Measurements from ENCODE around the gene PNPT1. TPM values are rescaled to one million over a fixed set of nuclear protein-coding genes. Genes with fewer than 3 reads are reported as not detected.

Gene PNPT1
- total and polyA plus RNA-seq, 7 donors = 16.0 to 34.7 (median 26.5) TPM

GRCh38 chr2:55668956-55669355 is 24.7 kb downstream of the PNPT1 start:
- no peak for DNase-seq
- Histone ChIP-seq H3K27me3 (ENCODE audit: insufficient read depth in 3 of 3, low read length in 2 of 3) (no peaks in the 10 kb centered on the region), H3K9me3 (no peaks in the 10 kb centered on the region), H3K4me3 (no peak overlapping the region), H3K36me3 (ENCODE audit: insufficient read depth in 1 of 2, low read depth in 1 of 2) (peaks cover 0 to 90% of the 10 kb centered on the region in 2 donors), H3K27ac (no peak overlapping the region), H3K4me1 (no peaks in the 10 kb centered on the region)
- ATAC-seq = no peak
- intact Hi-C loops (cut with DNase I) = no loop called here
- TF ChIP-seq CTCF (IDR thresholded peaks at IDR 0.05) = no peak

GRCh38 chr2:55653255-55653654 is 40.4 kb downstream of the PNPT1 start:
- WGBS, 3 donors = 92 to 100% (median 94%) methylated on average over 2 of the region's 2 CpGs
- no peak for DNase-seq
- H3K27me3 ChIP-seq (ENCODE audit: insufficient read depth in 3 of 3, low read length in 2 of 3) = no peaks in the 10 kb centered on the region
- H3K9me3 ChIP-seq = no peaks in the 10 kb centered on the region
- no peaks in the 10 kb centered on the region for H3K4me1 ChIP-seq
- ATAC-seq = no peak
- TF ChIP-seq CTCF (IDR thresholded peaks at IDR 0.05) = no peak
- H3K36me3 ChIP-seq (ENCODE audit: insufficient read depth in 1 of 2, low read depth in 1 of 2) = peaks cover 0 to 73% of the 10 kb centered on the region in 2 donors
- H3K4me3 ChIP-seq = no peak overlapping the region
- H3K27ac ChIP-seq = no peak overlapping the region
- intact Hi-C loops (cut with DNase I) = no loop called here

- ATAC-seq (no peak), DNase-seq (no peak)
- Histone ChIP-seq H3K4me3 (no peak overlapping the region), H3K4me1 (no peaks in the 10 kb centered on the region), H3K36me3 (ENCODE audit: insufficient read depth in 1 of 2, low read depth in 1 of 2) (peaks cover 0 to 78% of the 10 kb centered on the region in 2 donors), H3K27ac (no peak overlapping the region), H3K27me3 (ENCODE audit: insufficient read depth in 3 of 3, low read length in 2 of 3) (no peaks in the 10 kb centered on the region), H3K9me3 (no peaks in the 10 kb centered on the region)
- 93 to 100% (median 94%) methylated on average over 1 of the region's 1 CpG for WGBS, 3 donors
- TF ChIP-seq CTCF (IDR thresholded peaks at IDR 0.05) = no peak
- intact Hi-C loops (cut with DNase I) = no loop called here
Measured at GRCh38 chr2:55649211-55649610, 44.4 kb downstream of the PNPT1 start.

- no peak for ATAC-seq
- Histone ChIP-seq H3K36me3 (ENCODE audit: insufficient read depth in 1 of 2, low read depth in 1 of 2) (peaks cover 0 to 90% of the 10 kb centered on the region in 2 donors), H3K4me1 (no peaks in the 10 kb centered on the region), H3K27me3 (ENCODE audit: insufficient read depth in 3 of 3, low read length in 2 of 3) (no peaks in the 10 kb centered on the region), H3K4me3 (no peak overlapping the region), H3K9me3 (no peaks in the 10 kb centered on the region), H3K27ac (no peak overlapping the region)
- intact Hi-C loops (cut with DNase I) = no loop called here
- no peak for TF ChIP-seq CTCF (IDR thresholded peaks at IDR 0.05)
- WGBS, 3 donors = 91 to 97% (median 96%) methylated on average over 3 of the region's 3 CpGs
- no peak for DNase-seq
Measured at GRCh38 chr2:55636831-55637230, 56.8 kb downstream of the PNPT1 start.

GRCh38 chr2:55628931-55629330 is 64.7 kb downstream of the PNPT1 start:
- whole genome bisulfite sequencing, 3 donors = 72 to 94% (median 85%) methylated on average over 2 of the region's 2 CpGs
- no peak for DNase-seq
- peaks cover 0 to 34% of the 10 kb centered on the region in 2 donors for H3K36me3 ChIP-seq (ENCODE audit: insufficient read depth in 1 of 2, low read depth in 1 of 2)
- no peaks in the 10 kb centered on the region for H3K9me3 ChIP-seq
- H3K27ac ChIP-seq = no peak overlapping the region
- H3K4me1 ChIP-seq = no peaks in the 10 kb centered on the region
- no peaks in the 10 kb centered on the region for H3K27me3 ChIP-seq (ENCODE audit: insufficient read depth in 3 of 3, low read length in 2 of 3)
- intact Hi-C loops (cut with DNase I) = no loop called here
- no peak for TF ChIP-seq CTCF (IDR thresholded peaks at IDR 0.05)
- H3K4me3 ChIP-seq = no peak overlapping the region
- ATAC-seq = no peak
